Smooth muscle cell of the brain vasculature (primary cell): ENCODE data around the gene CLNK.

Experiments used
- DNase-seq: peaks from one replicate; pipeline ENCODE4 v3.0.0-alpha.2; 2012; ENCODE audit warnings: low read depth, low spot score

Gene CLNK

DNA sequence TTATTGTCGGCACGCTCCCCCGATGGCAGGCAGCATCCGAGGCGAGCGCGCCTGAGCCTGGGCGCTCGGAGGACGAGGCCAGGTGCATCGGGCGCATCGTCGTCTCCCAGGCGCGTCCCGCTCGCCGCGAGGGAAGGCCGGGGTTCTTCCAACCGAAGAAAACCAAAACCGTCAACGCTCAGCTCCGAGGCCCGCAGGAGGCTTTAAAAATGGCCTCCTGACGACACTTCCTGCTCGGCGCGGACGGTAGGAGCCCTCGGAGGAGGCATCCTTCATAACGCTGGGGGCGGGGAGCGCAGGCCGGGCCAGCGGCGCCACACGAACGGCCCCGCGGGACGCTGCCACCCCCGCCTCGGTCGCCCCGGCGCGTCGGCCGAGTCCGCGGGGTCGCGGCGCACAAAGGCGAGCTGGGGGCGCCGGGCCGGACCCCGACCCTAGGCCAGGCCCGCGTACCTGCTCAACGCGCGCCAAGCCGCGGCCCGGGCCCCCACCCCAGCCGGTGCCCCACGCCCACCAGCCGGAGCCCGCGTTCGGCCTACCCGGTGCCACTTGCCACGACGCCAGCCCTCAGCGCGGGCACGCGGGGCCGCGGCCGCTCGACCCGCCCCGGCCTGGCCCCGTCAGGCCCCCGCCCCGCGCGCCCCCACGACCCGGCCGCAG, 227.8 kb downstream of the CLNK start:
- no peak for DNase-seq

DNA sequence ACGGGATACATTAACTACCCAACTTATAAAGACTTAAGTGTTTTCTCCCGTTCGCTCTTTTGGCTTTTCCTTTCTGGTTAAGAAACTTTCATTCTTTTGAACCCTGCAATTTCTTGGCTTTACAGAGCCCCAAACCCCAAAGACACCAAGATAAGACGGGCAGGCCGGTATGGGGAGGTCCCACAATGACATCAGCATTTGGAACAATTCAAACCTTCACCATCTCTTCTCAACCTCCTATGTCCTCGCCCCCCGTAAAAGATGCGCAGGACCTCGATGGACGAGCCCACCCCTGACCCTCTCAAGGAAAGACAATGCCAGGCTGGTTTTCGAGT, 228.3 kb downstream of the CLNK start:
- no peak for DNase-seq

DNA sequence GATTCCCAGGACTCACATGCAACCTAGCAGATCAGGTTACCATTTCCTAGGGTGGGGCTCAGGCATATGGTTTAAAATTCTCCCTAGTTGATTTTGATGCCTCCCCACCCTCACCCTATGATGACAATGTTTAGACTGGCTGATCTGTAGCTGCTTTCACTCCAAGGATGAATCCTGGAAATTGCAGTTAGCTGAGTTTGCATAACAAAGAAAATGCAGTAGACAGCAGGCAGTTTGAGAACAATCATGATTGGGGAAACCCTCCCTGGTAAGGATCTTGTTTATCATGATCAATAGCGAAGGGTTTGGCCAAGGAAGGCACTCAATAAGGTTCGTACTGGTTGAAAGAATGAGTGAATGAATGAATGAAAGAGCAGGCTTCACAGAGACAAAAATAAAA, 229.4 kb downstream of the CLNK start:
- DNase-seq, result no peak

GRCh38 chr4:10454726-10455125, 229.8 kb downstream of the CLNK start:
- no peak for DNase-seq

GRCh38 chr4:10454121-10454520, 230.4 kb downstream of the CLNK start:
- no peak for DNase-seq

GRCh38 chr4:10448991-10449390, 235.6 kb downstream of the CLNK start:
- DNase-seq, result no peak

- DNase-seq, result no peak
Measured at GRCh38 chr4:10442976-10443375, 241.6 kb downstream of the CLNK start.

GRCh38 chr4:10441512-10441911, 243.1 kb downstream of the CLNK start:
- DNase-seq, result no peak

GRCh38 chr4:10438924-10439323, 245.6 kb downstream of the CLNK start:
- no peak for DNase-seq

- no peak for DNase-seq
Measured at GRCh38 chr4:10437735-10438134, 246.8 kb downstream of the CLNK start.
